Measurements from ENCODE around the gene KCNJ10. TPM values are rescaled to one million over a fixed set of nuclear protein-coding genes. Genes with fewer than 3 reads are reported as not detected.

KCNJ10 gene
- total RNA-seq, 1 donor from 2014 or later: not detected

DNA sequence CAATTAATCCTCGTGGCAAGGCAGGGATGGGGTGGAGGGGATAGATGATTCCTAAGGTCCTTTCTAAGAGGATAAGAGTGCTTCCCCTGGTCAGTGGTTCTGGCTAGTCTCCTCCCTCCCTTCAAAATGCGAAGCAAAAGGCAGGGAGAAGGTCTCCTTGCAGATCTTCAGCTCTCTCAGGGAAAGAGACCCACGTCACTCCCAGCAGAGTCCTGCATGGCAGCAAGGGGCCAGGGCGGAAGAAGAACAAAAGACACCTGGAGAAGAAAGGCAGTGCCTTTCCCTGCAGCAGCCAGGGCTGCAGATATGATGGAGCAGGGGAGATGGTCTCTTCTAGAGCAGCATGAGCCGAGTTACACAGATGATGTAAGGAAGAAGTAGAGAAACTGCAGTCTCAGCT lies 86.3 kb downstream of the KCNJ10 start:
- Mint-ChIP-seq H3K4me3 (ENCODE audit: unreplicated experiment) (no peak overlapping the region), H3K27ac (ENCODE audit: unreplicated experiment) (no peak overlapping the region), H3K27me3 (ENCODE audit: unreplicated experiment) (peaks cover 3% of the 10 kb centered on the region), H3K36me3 (ENCODE audit: low read depth, unreplicated experiment) (peaks cover 5% of the 10 kb centered on the region), H3K9me3 (ENCODE audit: unreplicated experiment) (no peaks in the 10 kb centered on the region), H3K4me1 (ENCODE audit: unreplicated experiment) (peaks cover 10% of the 10 kb centered on the region)
- no peak for DNase-seq (ENCODE audit: low spot score)
- TF ChIP-seq, protein P1, sequence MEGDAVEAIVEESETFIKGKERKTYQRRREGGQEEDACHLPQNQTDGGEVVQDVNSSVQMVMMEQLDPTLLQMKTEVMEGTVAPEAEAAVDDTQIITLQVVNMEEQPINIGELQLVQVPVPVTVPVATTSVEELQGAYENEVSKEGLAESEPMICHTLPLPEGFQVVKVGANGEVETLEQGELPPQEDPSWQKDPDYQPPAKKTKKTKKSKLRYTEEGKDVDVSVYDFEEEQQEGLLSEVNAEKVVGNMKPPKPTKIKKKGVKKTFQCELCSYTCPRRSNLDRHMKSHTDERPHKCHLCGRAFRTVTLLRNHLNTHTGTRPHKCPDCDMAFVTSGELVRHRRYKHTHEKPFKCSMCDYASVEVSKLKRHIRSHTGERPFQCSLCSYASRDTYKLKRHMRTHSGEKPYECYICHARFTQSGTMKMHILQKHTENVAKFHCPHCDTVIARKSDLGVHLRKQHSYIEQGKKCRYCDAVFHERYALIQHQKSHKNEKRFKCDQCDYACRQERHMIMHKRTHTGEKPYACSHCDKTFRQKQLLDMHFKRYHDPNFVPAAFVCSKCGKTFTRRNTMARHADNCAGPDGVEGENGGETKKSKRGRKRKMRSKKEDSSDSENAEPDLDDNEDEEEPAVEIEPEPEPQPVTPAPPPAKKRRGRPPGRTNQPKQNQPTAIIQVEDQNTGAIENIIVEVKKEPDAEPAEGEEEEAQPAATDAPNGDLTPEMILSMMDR (IDR thresholded peaks at IDR 0.05; ENCODE audit: unreplicated experiment): no peak

DNA sequence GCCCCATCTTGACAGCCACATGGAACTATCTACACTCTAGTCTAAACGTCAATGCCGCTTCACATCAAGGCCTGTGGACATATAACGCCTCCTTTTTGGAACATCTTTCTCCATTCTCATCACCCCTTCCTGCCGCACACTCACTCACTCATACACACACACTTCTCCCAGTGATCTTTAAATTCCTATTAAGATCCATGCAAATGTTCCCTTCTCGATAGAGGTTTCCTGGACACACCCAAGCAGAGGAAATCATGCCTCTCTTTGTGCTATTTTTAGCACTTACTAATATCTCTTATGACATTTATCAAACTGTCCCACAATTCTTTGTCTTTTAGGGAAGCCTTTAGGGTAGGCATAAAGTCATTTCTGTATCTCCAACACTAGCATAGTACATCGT lies 87.7 kb downstream of the KCNJ10 start:
- H3K4me1 Mint-ChIP-seq (ENCODE audit: unreplicated experiment): peaks cover 10% of the 10 kb centered on the region
- H3K36me3 Mint-ChIP-seq (ENCODE audit: low read depth, unreplicated experiment): peaks cover 5% of the 10 kb centered on the region
- H3K9me3 Mint-ChIP-seq (ENCODE audit: unreplicated experiment): no peaks in the 10 kb centered on the region
- H3K27me3 Mint-ChIP-seq (ENCODE audit: unreplicated experiment): peaks cover 5% of the 10 kb centered on the region
- no peak for DNase-seq (ENCODE audit: low spot score)
- no peak overlapping the region for H3K4me3 Mint-ChIP-seq (ENCODE audit: unreplicated experiment)
- TF ChIP-seq, protein P1 (IDR thresholded peaks at IDR 0.05; ENCODE audit: unreplicated experiment): no peak
- no peak overlapping the region for H3K27ac Mint-ChIP-seq (ENCODE audit: unreplicated experiment)

DNA sequence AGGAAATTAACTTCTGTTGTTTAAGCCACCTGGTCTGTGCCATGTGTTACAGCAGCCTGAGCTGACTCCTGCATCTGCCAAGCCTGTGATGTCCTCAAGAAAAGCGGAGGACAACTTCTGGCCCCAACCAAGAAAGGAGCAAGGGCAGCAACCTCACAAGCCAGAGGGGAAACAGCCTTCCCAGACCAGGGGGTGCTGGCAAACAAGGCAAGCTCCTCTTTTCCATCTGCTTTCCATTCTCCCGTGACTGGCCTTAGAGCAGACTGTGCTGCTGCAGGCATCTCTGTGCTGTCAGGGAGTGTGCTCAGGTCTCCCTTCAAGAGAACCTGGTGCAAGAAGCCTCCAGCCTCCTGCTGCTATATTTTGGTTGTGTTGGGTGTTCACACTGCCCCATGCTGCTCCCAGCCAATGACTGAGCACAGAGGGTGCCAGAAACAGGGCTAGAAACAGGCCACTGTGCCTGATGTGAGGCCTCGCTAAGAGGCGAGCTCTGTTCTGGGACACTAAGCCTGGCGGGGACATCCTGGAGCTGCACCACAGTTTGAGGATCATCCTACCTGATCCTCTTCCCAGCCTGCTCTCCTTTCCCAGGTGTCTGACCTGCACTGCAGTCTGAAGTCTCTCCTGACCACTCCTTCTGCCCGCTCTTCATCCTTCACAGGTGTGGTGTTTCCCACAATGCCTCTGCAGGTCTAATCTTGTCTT lies 88.5 kb downstream of the KCNJ10 start:
- H3K27ac Mint-ChIP-seq (ENCODE audit: unreplicated experiment): no peak overlapping the region
- no peaks in the 10 kb centered on the region for H3K9me3 Mint-ChIP-seq (ENCODE audit: unreplicated experiment)
- H3K27me3 Mint-ChIP-seq (ENCODE audit: unreplicated experiment): peaks cover 8% of the 10 kb centered on the region

DNA sequence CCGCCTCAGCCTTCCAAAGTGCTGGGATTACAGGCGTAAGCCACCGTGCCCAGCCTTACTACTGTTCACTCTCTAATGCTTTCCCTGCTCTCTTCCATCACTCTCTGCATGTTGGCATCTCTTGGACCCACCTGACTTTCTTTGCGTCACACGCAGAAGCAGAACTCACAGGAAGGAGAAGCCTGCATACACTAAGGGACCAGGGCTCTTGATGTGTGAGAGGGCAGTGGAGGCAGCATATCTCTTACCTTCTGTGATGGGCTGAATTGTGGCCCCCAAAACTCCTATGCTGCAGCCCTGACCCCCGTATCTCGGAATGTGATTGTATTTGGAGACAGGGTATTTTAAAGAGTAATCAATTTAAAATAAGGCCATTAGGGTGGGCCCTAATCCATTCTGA lies 89.2 kb downstream of the KCNJ10 start:
- H3K27me3 Mint-ChIP-seq (ENCODE audit: unreplicated experiment): peaks cover 8% of the 10 kb centered on the region
- DNase-seq (ENCODE audit: low spot score): no peak

More for the DNA sequence above, 88.5 kb downstream of the KCNJ10 start:
- Mint-ChIP-seq H3K4me3 (ENCODE audit: unreplicated experiment) (no peak overlapping the region), H3K36me3 (ENCODE audit: low read depth, unreplicated experiment) (peaks cover 5% of the 10 kb centered on the region), H3K4me1 (ENCODE audit: unreplicated experiment) (peaks cover 10% of the 10 kb centered on the region)
- no peak for DNase-seq (ENCODE audit: low spot score)
- TF ChIP-seq, protein P1 (IDR thresholded peaks at IDR 0.05; ENCODE audit: unreplicated experiment): no peak

DNA sequence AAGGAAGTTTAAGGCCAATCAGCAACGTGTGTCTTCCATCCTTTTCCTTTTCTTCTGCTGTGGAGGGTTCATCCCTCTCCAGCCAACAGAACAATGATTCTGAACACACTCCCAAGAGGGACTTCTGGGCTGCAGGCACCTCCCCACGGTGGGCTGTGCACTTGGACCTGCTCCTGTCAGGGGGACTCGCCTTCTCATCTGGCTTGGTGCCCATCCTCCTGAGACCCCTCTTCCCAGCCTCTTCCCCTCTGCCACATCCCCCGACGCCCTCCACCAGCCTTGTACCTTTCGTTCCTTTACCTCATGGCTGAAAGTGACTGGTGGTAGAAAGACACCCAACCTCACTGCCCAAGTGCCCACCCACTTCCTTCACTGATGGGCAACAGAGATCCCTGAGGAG lies 89.9 kb downstream of the KCNJ10 start:
- DNase-seq (ENCODE audit: low spot score): no peak
- Mint-ChIP-seq H3K9me3 (ENCODE audit: unreplicated experiment) (no peaks in the 10 kb centered on the region), H3K27me3 (ENCODE audit: unreplicated experiment) (peaks cover 8% of the 10 kb centered on the region), H3K27ac (ENCODE audit: unreplicated experiment) (no peak overlapping the region), H3K36me3 (ENCODE audit: low read depth, unreplicated experiment) (peaks cover 5% of the 10 kb centered on the region), H3K4me1 (ENCODE audit: unreplicated experiment) (peaks cover 4% of the 10 kb centered on the region), H3K4me3 (ENCODE audit: unreplicated experiment) (no peak overlapping the region)
- TF ChIP-seq, protein P1 (IDR thresholded peaks at IDR 0.05; ENCODE audit: unreplicated experiment): no peak

More for the DNA sequence above, 89.2 kb downstream of the KCNJ10 start:
- TF ChIP-seq, protein P1 (IDR thresholded peaks at IDR 0.05; ENCODE audit: unreplicated experiment): no peak
- Mint-ChIP-seq H3K4me1 (ENCODE audit: unreplicated experiment) (peaks cover 8% of the 10 kb centered on the region), H3K9me3 (ENCODE audit: unreplicated experiment) (no peaks in the 10 kb centered on the region), H3K36me3 (ENCODE audit: low read depth, unreplicated experiment) (peaks cover 5% of the 10 kb centered on the region), H3K4me3 (ENCODE audit: unreplicated experiment) (no peak overlapping the region), H3K27ac (ENCODE audit: unreplicated experiment) (no peak overlapping the region)
